GM12892 (cell line): ENCODE data around the gene ZSWIM6.

ENCODE experiments used
- POLR2A ChIP-seq: IDR thresholded peaks from 2 replicates; pipeline ENCODE4 v1.6.1; 2011; ENCODE audit warnings: low read depth, low read length, control low read depth
- POLR2AphosphoS5 ChIP-seq: IDR thresholded peaks from 2 replicates; pipeline ENCODE4 v1.6.1; 2011; ENCODE audit warnings: low read depth, low read length, control low read depth
- TAF1 ChIP-seq: IDR thresholded peaks from 2 replicates; pipeline ENCODE4 v1.6.1; 2011; ENCODE audit warnings: low read depth, mild to moderate bottlenecking, control low read depth, low read length, borderline replicate concordance

DNA sequence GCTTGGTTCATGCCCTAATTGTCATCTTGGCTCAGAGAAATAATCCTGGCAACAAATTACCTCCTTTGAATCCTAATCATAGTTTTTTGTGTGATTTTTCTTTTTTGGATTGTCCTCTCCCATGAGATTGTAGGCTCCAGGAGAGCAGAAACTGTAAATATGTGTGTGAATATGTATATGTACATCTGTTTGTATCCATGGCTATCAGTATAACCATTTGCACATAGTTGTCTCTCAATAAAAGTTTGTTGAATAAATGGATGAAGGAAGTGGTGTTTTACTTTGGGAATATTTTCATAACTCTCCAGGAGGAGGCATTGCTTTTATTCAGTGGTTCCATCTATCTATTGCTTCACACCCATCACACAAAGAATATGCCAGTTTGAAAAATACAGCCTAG, 20.1 kb downstream of the ZSWIM6 start:
- TF ChIP-seq TAF1 (no peak), POLR2A (no peak), POLR2AphosphoS5 (no peak)
